Stimulated activated CD4-positive, alpha-beta T cell treated with anti-CD3 and anti-CD28 coated beads, Interleukin-15, amount 100 ng/mL, for 48 hours (primary cell): Measurements from ENCODE around the gene SH3BP5.

Experiments used
- DNase-seq, 2 donors: peaks; one replicate each; pipeline ENCODE4 v3.0.0-alpha.2; 2020; ENCODE audit warnings: low read depth in 2 of 2

Gene SH3BP5

GRCh38 chr3:15253023-15253697, 79.2 kb downstream of the SH3BP5 start:
- DNase-seq, result no peak

- no peak for DNase-seq
These were observed 86.2 kb downstream of the SH3BP5 start for GRCh38 chr3:15246186-15246585.

GRCh38 chr3:15243822-15244482, 88.4 kb downstream of the SH3BP5 start:
- DNase-seq, result no peak

GRCh38 chr3:15241341-15241740, 91.0 kb downstream of the SH3BP5 start:
- DNase-seq, result peak in 1 of 2 donors; percentile 21

- no peak for DNase-seq
These were observed 103.1 kb downstream of the SH3BP5 start for GRCh38 chr3:15229262-15229661.

GRCh38 chr3:15228147-15228546, 104.2 kb downstream of the SH3BP5 start:
- DNase-seq, result no peak

GRCh38 chr3:15223685-15224572, 108.5 kb downstream of the SH3BP5 start:
- DNase-seq, result no peak

- DNase-seq, result no peak
These were observed 110.7 kb downstream of the SH3BP5 start for GRCh38 chr3:15221574-15222217.

- no peak for DNase-seq
These were observed 111.7 kb downstream of the SH3BP5 start for GRCh38 chr3:15220661-15221060.

- DNase-seq, result no peak
These were observed 112.3 kb downstream of the SH3BP5 start for GRCh38 chr3:15220056-15220455.

GRCh38 chr3:15218689-15219088, 113.7 kb downstream of the SH3BP5 start:
- DNase-seq, result no peak

GRCh38 chr3:15217841-15218267, 114.5 kb downstream of the SH3BP5 start:
- no peak for DNase-seq

- no peak for DNase-seq
These were observed 115.2 kb downstream of the SH3BP5 start for GRCh38 chr3:15217011-15217671.

GRCh38 chr3:15216501-15216900, 115.9 kb downstream of the SH3BP5 start:
- no peak for DNase-seq

GRCh38 chr3:15215996-15216395, 116.4 kb downstream of the SH3BP5 start:
- no peak for DNase-seq

GRCh38 chr3:15214758-15215157, 117.6 kb downstream of the SH3BP5 start:
- no peak for DNase-seq

GRCh38 chr3:15211937-15212336, 120.4 kb downstream of the SH3BP5 start:
- DNase-seq, result no peak

- DNase-seq, result no peak
These were observed 124.4 kb downstream of the SH3BP5 start for GRCh38 chr3:15207836-15208504.

- no peak for DNase-seq
These were observed 125.5 kb downstream of the SH3BP5 start for GRCh38 chr3:15206662-15207576.
